Measurements from ENCODE around the gene CHST8. TPM values are rescaled to one million over a fixed set of nuclear protein-coding genes. Genes with fewer than 3 reads are reported as not detected.

Gene CHST8
- polyA plus RNA-seq, 2 of the 4 experiments (the other 2 are of a cell fraction), result not detected

DNA sequence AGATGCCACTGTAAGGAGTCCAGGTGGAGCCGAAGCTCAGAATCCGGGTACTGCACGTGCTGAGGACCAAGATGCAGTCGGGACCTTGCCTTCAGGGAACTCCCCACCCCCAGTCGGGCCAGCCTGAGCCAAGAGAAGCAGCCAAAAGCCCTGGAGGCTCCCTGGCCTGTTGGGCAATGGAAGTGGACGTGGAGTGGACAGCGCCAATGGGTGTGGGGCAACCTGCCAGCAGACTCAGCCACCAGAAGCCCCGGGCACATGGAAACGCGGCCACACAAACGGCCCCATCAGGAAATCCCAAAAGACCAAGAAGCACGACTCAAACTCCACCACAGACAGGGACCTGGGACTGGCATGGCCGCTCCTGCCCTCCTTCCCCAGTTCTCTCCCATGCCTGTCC is 144.9 kb downstream of the CHST8 start:
- POLR2A ChIA-PET, result no interaction called here
- H3K4me1 ChIP-seq, result no peaks in the 10 kb centered on the region
- ATAC-seq, result no peak
- no peak overlapping the region for H3K27ac ChIP-seq
- H3K4me2 ChIP-seq, result no peak overlapping the region
- no peaks in the 10 kb centered on the region for H3K9me3 ChIP-seq
- WGBS (ENCODE audit: missing lambda C conversion rate), result 15% methylated on average over 13 of the region's 13 CpGs
- no peak for DNase-seq (ENCODE audit: low read depth in 1 of 2, low spot score in 1 of 2)
- H3K4me3 ChIP-seq, result no peak overlapping the region
- CTCF ChIA-PET, result interaction anchor here (1.1 to 22.3 kb wide), 6 partner anchors 9 to 354 kb away, joined by 3 to 572 read pairs (median 76); no protein-coding TSS in a partner anchor
- no peak for TF ChIP-seq ZFP36 (IDR thresholded peaks at IDR 0.05; ENCODE audit: borderline replicate concordance, partially characterized antibody)
- TF ChIP-seq, protein P1, sequence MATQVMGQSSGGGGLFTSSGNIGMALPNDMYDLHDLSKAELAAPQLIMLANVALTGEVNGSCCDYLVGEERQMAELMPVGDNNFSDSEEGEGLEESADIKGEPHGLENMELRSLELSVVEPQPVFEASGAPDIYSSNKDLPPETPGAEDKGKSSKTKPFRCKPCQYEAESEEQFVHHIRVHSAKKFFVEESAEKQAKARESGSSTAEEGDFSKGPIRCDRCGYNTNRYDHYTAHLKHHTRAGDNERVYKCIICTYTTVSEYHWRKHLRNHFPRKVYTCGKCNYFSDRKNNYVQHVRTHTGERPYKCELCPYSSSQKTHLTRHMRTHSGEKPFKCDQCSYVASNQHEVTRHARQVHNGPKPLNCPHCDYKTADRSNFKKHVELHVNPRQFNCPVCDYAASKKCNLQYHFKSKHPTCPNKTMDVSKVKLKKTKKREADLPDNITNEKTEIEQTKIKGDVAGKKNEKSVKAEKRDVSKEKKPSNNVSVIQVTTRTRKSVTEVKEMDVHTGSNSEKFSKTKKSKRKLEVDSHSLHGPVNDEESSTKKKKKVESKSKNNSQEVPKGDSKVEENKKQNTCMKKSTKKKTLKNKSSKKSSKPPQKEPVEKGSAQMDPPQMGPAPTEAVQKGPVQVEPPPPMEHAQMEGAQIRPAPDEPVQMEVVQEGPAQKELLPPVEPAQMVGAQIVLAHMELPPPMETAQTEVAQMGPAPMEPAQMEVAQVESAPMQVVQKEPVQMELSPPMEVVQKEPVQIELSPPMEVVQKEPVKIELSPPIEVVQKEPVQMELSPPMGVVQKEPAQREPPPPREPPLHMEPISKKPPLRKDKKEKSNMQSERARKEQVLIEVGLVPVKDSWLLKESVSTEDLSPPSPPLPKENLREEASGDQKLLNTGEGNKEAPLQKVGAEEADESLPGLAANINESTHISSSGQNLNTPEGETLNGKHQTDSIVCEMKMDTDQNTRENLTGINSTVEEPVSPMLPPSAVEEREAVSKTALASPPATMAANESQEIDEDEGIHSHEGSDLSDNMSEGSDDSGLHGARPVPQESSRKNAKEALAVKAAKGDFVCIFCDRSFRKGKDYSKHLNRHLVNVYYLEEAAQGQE (IDR thresholded peaks at IDR 0.05), result peak; percentile 12; the same call in 1 of the 2 replicates
- FAIRE-seq, result no peak

DNA sequence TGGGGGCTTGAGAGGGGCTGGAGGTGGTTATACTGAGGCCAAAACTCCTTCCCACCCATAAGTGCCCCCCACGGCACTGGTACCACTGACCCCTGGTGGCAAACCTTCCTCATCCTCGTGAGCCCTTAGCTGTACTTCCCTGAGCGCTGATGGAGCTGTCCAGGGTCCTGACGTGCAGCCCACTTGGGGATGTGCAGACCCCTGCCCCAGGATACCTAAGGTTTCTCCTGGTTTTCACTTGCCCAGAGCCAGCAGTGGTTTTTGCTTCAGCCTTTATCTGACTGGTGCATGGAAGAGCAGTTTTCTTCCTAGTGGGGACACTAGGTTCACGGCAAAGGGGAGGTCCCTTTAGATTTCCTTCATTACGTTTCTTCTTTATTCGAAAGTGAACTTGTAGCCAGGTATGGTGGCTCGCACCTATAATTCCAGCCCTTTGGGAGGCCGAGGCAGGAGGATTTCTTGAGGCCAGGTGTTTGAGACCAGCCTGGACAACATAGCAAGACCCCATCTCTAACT is 146.2 kb downstream of the CHST8 start:
- TF ChIP-seq, protein P2, sequence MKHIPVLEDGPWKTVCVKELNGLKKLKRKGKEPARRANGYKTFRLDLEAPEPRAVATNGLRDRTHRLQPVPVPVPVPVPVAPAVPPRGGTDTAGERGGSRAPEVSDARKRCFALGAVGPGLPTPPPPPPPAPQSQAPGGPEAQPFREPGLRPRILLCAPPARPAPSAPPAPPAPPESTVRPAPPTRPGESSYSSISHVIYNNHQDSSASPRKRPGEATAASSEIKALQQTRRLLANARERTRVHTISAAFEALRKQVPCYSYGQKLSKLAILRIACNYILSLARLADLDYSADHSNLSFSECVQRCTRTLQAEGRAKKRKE (CRISPR knock-in tag; IDR thresholded peaks at IDR 0.05; ENCODE audit: low read depth), result 0 out of 2 replicates have a peak, but pooled peaks have one; percentile 20
- no peak for TF ChIP-seq PHF8 (IDR thresholded peaks at IDR 0.05; ENCODE audit: borderline replicate concordance, low read depth)
- TF ChIP-seq EHF (CRISPR knock-in tag; IDR thresholded peaks at IDR 0.05), result peak; percentile 39; the same call in 1 of the 2 replicates
- TF ChIP-seq KDM5A (IDR thresholded peaks at IDR 0.05), result no peak
- TF ChIP-seq, protein P1 (IDR thresholded peaks at IDR 0.05), result peak; percentile 98
- TF ChIP-seq FOSB (CRISPR knock-in tag; IDR thresholded peaks at IDR 0.05), result no peak
- TF ChIP-seq MAFK (IDR thresholded peaks at IDR 0.05; ENCODE audit: partially characterized antibody), result no peak
- peak; percentile 42; the same call in 1 of the 2 replicates for TF ChIP-seq HOXB5 (CRISPR knock-in tag; IDR thresholded peaks at IDR 0.05)
- TF ChIP-seq ZFP36 (IDR thresholded peaks at IDR 0.05; ENCODE audit: borderline replicate concordance, partially characterized antibody), result no peak
- TF ChIP-seq POLR2A (IDR thresholded peaks at IDR 0.05; ENCODE audit: low read length), result no peak
- TF ChIP-seq, protein P3, sequence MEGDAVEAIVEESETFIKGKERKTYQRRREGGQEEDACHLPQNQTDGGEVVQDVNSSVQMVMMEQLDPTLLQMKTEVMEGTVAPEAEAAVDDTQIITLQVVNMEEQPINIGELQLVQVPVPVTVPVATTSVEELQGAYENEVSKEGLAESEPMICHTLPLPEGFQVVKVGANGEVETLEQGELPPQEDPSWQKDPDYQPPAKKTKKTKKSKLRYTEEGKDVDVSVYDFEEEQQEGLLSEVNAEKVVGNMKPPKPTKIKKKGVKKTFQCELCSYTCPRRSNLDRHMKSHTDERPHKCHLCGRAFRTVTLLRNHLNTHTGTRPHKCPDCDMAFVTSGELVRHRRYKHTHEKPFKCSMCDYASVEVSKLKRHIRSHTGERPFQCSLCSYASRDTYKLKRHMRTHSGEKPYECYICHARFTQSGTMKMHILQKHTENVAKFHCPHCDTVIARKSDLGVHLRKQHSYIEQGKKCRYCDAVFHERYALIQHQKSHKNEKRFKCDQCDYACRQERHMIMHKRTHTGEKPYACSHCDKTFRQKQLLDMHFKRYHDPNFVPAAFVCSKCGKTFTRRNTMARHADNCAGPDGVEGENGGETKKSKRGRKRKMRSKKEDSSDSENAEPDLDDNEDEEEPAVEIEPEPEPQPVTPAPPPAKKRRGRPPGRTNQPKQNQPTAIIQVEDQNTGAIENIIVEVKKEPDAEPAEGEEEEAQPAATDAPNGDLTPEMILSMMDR (IDR thresholded peaks at IDR 0.05), result peak; percentile 16; the same call in 1 of the 3 replicates
- peak; percentile 75; the same call in 1 of the 2 replicates for TF ChIP-seq HOXB13 (CRISPR knock-in tag; IDR thresholded peaks at IDR 0.05; ENCODE audit: low read depth)
- TF ChIP-seq RAD21 (conservative IDR thresholded peaks at IDR 0.05 in 1 of 2, IDR thresholded peaks at IDR 0.05 in 1 of 2), result peak; percentile 10 to 22; a peak in 1 of 5 replicates
- TF ChIP-seq, protein P4, sequence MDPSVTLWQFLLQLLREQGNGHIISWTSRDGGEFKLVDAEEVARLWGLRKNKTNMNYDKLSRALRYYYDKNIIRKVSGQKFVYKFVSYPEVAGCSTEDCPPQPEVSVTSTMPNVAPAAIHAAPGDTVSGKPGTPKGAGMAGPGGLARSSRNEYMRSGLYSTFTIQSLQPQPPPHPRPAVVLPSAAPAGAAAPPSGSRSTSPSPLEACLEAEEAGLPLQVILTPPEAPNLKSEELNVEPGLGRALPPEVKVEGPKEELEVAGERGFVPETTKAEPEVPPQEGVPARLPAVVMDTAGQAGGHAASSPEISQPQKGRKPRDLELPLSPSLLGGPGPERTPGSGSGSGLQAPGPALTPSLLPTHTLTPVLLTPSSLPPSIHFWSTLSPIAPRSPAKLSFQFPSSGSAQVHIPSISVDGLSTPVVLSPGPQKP (IDR thresholded peaks at IDR 0.05; ENCODE audit: low read depth, low read length), result no peak
- peak; percentile 92 for TF ChIP-seq EHMT2 (IDR thresholded peaks at IDR 0.05; ENCODE audit: low read depth)
- TF ChIP-seq POLR2AphosphoS2 (conservative IDR thresholded peaks at IDR 0.05; ENCODE audit: low read length), result no peak
- TF ChIP-seq HOXA7 (CRISPR knock-in tag; IDR thresholded peaks at IDR 0.05), result no peak
- FAIRE-seq, result no peak
- peak in 1 of 2 experiments; percentile 42 for DNase-seq (ENCODE audit: low read depth in 1 of 2, low spot score in 1 of 2)
- 0 out of 6 replicates have a peak, but pooled peaks of 1 of the 2 experiments have one; percentile 11 for ATAC-seq
- ChIA-PET CTCF (interaction anchor here (0.9 to 22.3 kb wide), 15 partner anchors 7 to 532 kb away, joined by 3 to 572 read pairs (median 31); partner anchors contain the start of gene KCTD15), POLR2A (no interaction called here)
- Histone ChIP-seq H3K27ac (no peak overlapping the region), H3K4me3 (no peak overlapping the region), H3K9me3 (no peaks in the 10 kb centered on the region), H3K4me2 (no peak overlapping the region), H3K4me1 (no peaks in the 10 kb centered on the region)
- 12% methylated on average over 9 of the region's 9 CpGs for WGBS (ENCODE audit: missing lambda C conversion rate)
